GM21528 (cell line): ENCODE data around the gene RBM39.
"Not testable (repeated sequence)": the region's sequence is repeated elsewhere in the genome, so short reads cannot be mapped to it uniquely, and the experiment has no call there.

Experiments
- ATAC-seq: cut with Tn5 transposase; IDR thresholded peaks from one replicate; pipeline ENCODE4 v1.9.1; 2021; ENCODE audit warnings: mild to moderate bottlenecking, moderate library complexity; ENCODE audit not compliant: unreplicated experiment, low FRiP score

RBM39 gene

GRCh38 chr20:35741892-35742740 is at the start of gene RBM39:
Gene RBM39 (minus strand): TSS chr20:35742260. CDS start chr20:35740874, 1,386 bp downstream.
- peak; percentile 90 for ATAC-seq

- ATAC-seq = no peak
Observed at GRCh38 chr20:35791821-35792220, 49.8 kb upstream of the RBM39 start.

GRCh38 chr20:35791097-35791496 is 49.0 kb upstream of the RBM39 start:
- ATAC-seq = no peak

GRCh38 chr20:35788796-35789195 is 46.7 kb upstream of the RBM39 start:
- no peak for ATAC-seq

GRCh38 chr20:35785541-35785940 is 43.5 kb upstream of the RBM39 start:
- ATAC-seq = not testable (repeated sequence)

GRCh38 chr20:35783811-35784210 is 41.8 kb upstream of the RBM39 start:
- not testable (repeated sequence) for ATAC-seq

- ATAC-seq = no peak
Observed at GRCh38 chr20:35776513-35777101, 34.5 kb upstream of the RBM39 start.

- ATAC-seq = no peak
Observed at GRCh38 chr20:35774391-35774790, 32.3 kb upstream of the RBM39 start.

GRCh38 chr20:35773154-35773751 is 31.2 kb upstream of the RBM39 start:
- no peak for ATAC-seq

- no peak for ATAC-seq
Observed at GRCh38 chr20:35772563-35773058, 30.6 kb upstream of the RBM39 start.

- ATAC-seq = peak; percentile 75
Observed at GRCh38 chr20:35771689-35772562, 29.9 kb upstream of the RBM39 start, which contains the start of gene PHF20. Gene PHF20 (plus strand): TSS chr20:35772015. CDS start chr20:35801523, 29,508 bp downstream.

- ATAC-seq = no peak
Observed at GRCh38 chr20:35771367-35771688, 29.3 kb upstream of the RBM39 start.

- no peak for ATAC-seq
Observed at GRCh38 chr20:35768731-35769664, 26.9 kb upstream of the RBM39 start.

GRCh38 chr20:35767683-35768481 is 25.8 kb upstream of the RBM39 start:
- ATAC-seq = peak; percentile 32

- ATAC-seq = no peak
Observed at GRCh38 chr20:35766843-35767242, 24.8 kb upstream of the RBM39 start.

GRCh38 chr20:35764936-35765335 is 22.9 kb upstream of the RBM39 start:
- ATAC-seq = not testable (repeated sequence)

- ATAC-seq = no peak
Observed at GRCh38 chr20:35762461-35762860, 20.4 kb upstream of the RBM39 start.

GRCh38 chr20:35761548-35761947 is 19.5 kb upstream of the RBM39 start:
- ATAC-seq = not testable (repeated sequence)
